IPS-18a (cell line): ENCODE results near the gene HSD17B2.
"Not testable (repeated sequence)": the region's sequence is repeated elsewhere in the genome, so short reads cannot be mapped to it uniquely, and the experiment has no call there.

Experiments
- H3K27ac ChIP-seq: one replicate; pipeline ENCODE4 v1.5.1; 2013; ENCODE audit warnings: low read length
- H3K27me3 ChIP-seq: one replicate; pipeline ENCODE4 v1.6.1; 2013; ENCODE audit warnings: mild to moderate bottlenecking, low read length; ENCODE audit not compliant: control insufficient read depth, insufficient read depth
- H3K36me3 ChIP-seq: one replicate; pipeline ENCODE4 v1.6.1; 2013; ENCODE audit warnings: low read depth, low read length; ENCODE audit not compliant: control insufficient read depth
- H3K4me1 ChIP-seq: one replicate; pipeline ENCODE4 v1.6.1; 2013; ENCODE audit warnings: low read depth, low read length; ENCODE audit not compliant: control insufficient read depth
- H3K4me3 ChIP-seq: one replicate; pipeline ENCODE4 v1.5.1; 2013; ENCODE audit warnings: low read length
- H3K9ac ChIP-seq: one replicate; pipeline ENCODE4 v1.6.1; 2013; ENCODE audit warnings: mild to moderate bottlenecking, low read length, moderate library complexity
- H3K9me3 ChIP-seq: one replicate; pipeline ENCODE4 v1.6.1; 2013; ENCODE audit warnings: low read depth, low read length; ENCODE audit not compliant: control insufficient read depth

The HSD17B2 gene

DNA sequence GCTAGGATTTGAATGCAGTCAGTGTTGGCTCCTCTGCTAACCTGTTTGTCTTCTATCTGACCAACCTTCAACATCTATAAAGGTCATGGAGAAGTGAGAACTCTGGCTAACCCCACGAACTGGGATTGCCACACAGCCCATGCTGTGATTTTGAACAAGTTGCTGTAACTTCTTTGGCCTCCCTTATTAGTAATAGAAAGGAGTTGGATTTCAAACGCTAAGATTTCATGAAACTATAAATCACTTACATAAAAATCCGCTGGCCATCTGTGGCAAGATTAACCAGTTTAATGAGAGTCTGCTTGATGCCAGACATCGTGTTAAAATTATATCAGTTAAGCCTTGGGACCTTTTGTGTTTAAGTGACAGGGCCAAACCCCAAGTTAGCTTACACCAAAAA is 53.4 kb downstream of the HSD17B2 start:
- H3K9ac ChIP-seq = no peak overlapping the region
- no peak overlapping the region for H3K27ac ChIP-seq
- no peak overlapping the region for H3K4me3 ChIP-seq
- no peaks in the 10 kb centered on the region for H3K36me3 ChIP-seq
- no peaks in the 10 kb centered on the region for H3K27me3 ChIP-seq
- H3K9me3 ChIP-seq = no peaks in the 10 kb centered on the region
- no peaks in the 10 kb centered on the region for H3K4me1 ChIP-seq

GRCh38 chr16:82091241-82091640 is 56.2 kb downstream of the HSD17B2 start:
- Histone ChIP-seq H3K9me3 (no peaks in the 10 kb centered on the region), H3K9ac (no peak overlapping the region), H3K4me3 (no peak overlapping the region), H3K27me3 (no peaks in the 10 kb centered on the region), H3K36me3 (no peaks in the 10 kb centered on the region), H3K27ac (no peak overlapping the region), H3K4me1 (peaks cover 14% of the 10 kb centered on the region)

- Histone ChIP-seq H3K9ac (no peak overlapping the region), H3K4me3 (no peak overlapping the region), H3K27me3 (no peaks in the 10 kb centered on the region), H3K27ac (no peak overlapping the region), H3K36me3 (no peaks in the 10 kb centered on the region), H3K4me1 (peaks cover 14% of the 10 kb centered on the region), H3K9me3 (no peaks in the 10 kb centered on the region)
Observed at GRCh38 chr16:82092711-82093110, 57.7 kb downstream of the HSD17B2 start.

GRCh38 chr16:82093666-82094300 is 58.7 kb downstream of the HSD17B2 start:
- Histone ChIP-seq H3K27me3 (no peaks in the 10 kb centered on the region), H3K27ac (no peak overlapping the region), H3K4me3 (no peak overlapping the region), H3K9me3 (no peaks in the 10 kb centered on the region), H3K9ac (no peak overlapping the region), H3K4me1 (peaks cover 14% of the 10 kb centered on the region), H3K36me3 (no peaks in the 10 kb centered on the region)

GRCh38 chr16:82094942-82095540 is 60.0 kb downstream of the HSD17B2 start:
- Histone ChIP-seq H3K36me3 (no peaks in the 10 kb centered on the region), H3K9me3 (no peaks in the 10 kb centered on the region), H3K4me1 (peaks cover 14% of the 10 kb centered on the region), H3K9ac (no peak overlapping the region), H3K4me3 (peak overlapping the region; percentile 17), H3K27me3 (no peaks in the 10 kb centered on the region), H3K27ac (no peak overlapping the region)

DNA sequence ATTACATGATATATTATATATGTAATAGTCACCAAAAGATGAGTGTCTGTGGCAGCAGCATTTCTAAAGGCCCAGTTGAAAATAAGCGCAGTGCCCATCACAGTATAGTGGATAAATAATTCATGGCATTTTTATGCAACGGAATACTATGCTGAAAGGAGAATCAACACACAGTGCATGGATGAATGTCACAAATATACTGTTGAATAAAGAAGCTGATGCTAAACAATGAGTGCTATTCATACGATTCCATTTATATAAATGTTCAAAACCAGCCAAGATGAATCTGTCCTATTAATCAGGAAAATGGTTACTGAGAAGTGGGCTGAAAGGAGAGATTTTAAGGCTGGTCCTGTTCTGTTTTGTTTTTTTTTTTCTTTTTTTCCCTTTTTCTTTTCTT is 61.6 kb downstream of the HSD17B2 start:
- Histone ChIP-seq H3K9me3 (no peaks in the 10 kb centered on the region), H3K9ac (no peak overlapping the region), H3K4me3 (no peak overlapping the region), H3K4me1 (peaks cover 14% of the 10 kb centered on the region), H3K36me3 (no peaks in the 10 kb centered on the region), H3K27me3 (no peaks in the 10 kb centered on the region), H3K27ac (no peak overlapping the region)

DNA sequence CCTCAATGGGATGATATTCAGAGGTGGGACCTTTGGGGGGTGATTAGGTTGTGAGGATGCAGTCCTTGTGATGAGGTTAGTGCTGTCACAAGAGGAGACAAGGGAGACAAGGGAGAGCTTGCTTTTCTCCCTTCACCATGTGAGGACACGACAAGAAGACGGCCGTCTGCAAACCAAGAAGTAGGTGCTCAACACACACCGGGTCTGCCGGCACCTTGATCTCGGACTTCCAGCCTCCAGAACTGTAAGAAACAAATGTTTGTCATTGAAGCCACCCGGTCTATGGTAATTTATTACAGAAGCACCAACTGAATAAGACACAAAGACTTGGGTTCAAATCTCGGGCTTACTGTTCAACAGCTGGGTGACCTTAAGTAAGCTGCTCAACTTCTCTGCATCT is 70.1 kb downstream of the HSD17B2 start:
- Histone ChIP-seq H3K27me3 (no peaks in the 10 kb centered on the region), H3K9me3 (no peaks in the 10 kb centered on the region), H3K9ac (no peak overlapping the region), H3K36me3 (no peaks in the 10 kb centered on the region), H3K4me1 (no peaks in the 10 kb centered on the region), H3K4me3 (no peak overlapping the region), H3K27ac (no peak overlapping the region)

- H3K27me3 ChIP-seq = no peaks in the 10 kb centered on the region
- no peak overlapping the region for H3K4me3 ChIP-seq
- H3K9ac ChIP-seq = no peak overlapping the region
- no peaks in the 10 kb centered on the region for H3K36me3 ChIP-seq
- H3K9me3 ChIP-seq = no peaks in the 10 kb centered on the region
- no peak overlapping the region for H3K27ac ChIP-seq
- H3K4me1 ChIP-seq = no peaks in the 10 kb centered on the region
Observed at GRCh38 chr16:82108100-82108499, 73.0 kb downstream of the HSD17B2 start.

DNA sequence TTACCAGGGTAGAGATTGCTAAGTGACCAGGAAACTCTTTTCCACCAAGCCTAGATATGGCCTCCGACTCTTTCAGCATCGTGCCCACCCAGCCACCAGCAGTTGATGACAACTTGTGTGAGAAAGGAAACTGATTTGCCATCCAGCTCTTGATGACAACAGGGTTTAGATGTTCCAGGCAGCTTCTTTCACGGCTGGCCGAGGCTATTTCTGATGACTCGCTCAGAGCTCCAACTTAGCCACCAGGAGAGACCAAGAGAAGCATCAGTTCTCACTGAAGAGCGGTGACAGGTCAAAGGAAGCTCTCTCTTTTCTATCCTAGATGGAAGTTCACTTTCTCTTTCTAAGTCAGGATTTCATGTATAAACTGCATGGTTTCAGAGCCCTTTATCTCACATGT is 73.7 kb downstream of the HSD17B2 start:
- no peak overlapping the region for H3K27ac ChIP-seq
- no peaks in the 10 kb centered on the region for H3K27me3 ChIP-seq
- H3K9ac ChIP-seq = no peak overlapping the region
- no peaks in the 10 kb centered on the region for H3K4me1 ChIP-seq
- H3K4me3 ChIP-seq = no peak overlapping the region
- H3K36me3 ChIP-seq = no peaks in the 10 kb centered on the region
- no peaks in the 10 kb centered on the region for H3K9me3 ChIP-seq

DNA sequence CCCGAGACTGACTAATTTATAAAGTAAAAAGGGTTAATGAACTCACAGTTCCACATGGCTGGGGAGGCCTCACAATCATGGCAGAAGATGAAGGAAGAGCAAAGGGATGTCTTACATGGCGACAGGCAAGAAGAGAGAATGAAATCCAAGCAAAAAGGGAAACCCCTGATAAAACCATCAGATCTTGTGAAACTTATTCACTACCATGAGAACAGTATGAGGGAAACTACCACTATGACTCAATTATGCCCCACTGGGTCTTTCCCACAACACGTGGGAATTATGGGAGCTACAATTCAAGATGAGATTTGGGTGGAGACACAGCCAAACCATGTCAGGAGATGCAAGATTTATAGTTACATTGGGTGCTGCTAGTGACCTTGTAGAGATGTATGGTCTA is 74.2 kb downstream of the HSD17B2 start:
- H3K9me3 ChIP-seq, H3K27me3 ChIP-seq, H3K4me3 ChIP-seq, H3K4me1 ChIP-seq, H3K9ac ChIP-seq, H3K27ac ChIP-seq, H3K36me3 ChIP-seq: not testable (repeated sequence)

DNA sequence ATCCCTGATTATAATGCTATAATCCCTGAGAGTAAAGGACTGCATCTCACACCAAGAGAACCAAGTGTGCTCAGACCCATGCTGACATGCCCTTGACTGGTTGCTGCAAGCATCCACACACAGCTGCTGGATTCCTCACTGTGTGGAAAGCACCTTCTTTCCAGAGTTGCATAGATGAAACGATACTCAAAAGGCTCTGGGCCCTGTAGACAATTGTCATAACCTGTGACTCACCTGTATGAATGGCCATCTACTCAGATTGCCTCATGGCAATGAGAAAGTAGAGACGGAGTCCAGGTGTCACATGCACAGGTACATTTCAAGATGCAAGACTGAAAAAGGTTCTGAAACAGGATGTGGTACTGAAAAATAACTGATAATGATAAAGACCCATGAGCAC is 76.9 kb downstream of the HSD17B2 start:
- H3K36me3 ChIP-seq = no peaks in the 10 kb centered on the region
- H3K4me1 ChIP-seq = no peaks in the 10 kb centered on the region
- no peaks in the 10 kb centered on the region for H3K27me3 ChIP-seq
- no peaks in the 10 kb centered on the region for H3K9me3 ChIP-seq
- H3K9ac ChIP-seq = no peak overlapping the region
- no peak overlapping the region for H3K4me3 ChIP-seq
- no peak overlapping the region for H3K27ac ChIP-seq

DNA sequence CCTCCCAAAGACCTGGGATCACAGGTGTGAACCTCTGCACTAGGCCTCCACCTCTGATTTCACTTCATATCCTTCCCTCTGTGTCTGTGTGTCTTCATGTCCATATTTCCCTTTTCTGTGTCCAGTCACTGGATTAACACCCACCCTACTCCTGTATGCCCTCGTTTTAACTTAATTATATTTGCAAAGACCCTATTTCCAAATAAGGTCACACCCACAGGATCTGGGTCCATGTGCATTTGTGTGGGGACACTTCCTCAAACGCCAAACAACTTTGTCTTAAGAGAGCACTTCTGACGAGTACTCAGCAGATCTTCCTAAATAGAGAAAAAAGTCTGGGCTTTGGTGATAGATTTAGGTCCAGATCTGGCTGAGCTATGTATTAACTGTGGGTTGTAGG is 78.7 kb downstream of the HSD17B2 start:
- Histone ChIP-seq H3K4me3 (no peak overlapping the region), H3K9me3 (no peaks in the 10 kb centered on the region), H3K27me3 (no peaks in the 10 kb centered on the region), H3K27ac (no peak overlapping the region), H3K4me1 (no peaks in the 10 kb centered on the region), H3K36me3 (no peaks in the 10 kb centered on the region), H3K9ac (no peak overlapping the region)
